GM18508 (cell line): ENCODE data around the gene ANKRD39.
A peak's percentile ranks its signal among the peaks of the same experiment; 100 is the strongest.

Experiments used
- ATAC-seq: cut with Tn5 transposase; IDR thresholded peaks from one replicate; pipeline ENCODE4 v1.9.1; 2021; ENCODE audit warnings: moderate number of reproducible peaks; ENCODE audit not compliant: insufficient read depth, unreplicated experiment

Gene ANKRD39

GRCh38 chr2:96835830-96836229 is 22.0 kb downstream of the ANKRD39 start:
- ATAC-seq = no peak

- no peak for ATAC-seq
Measured at GRCh38 chr2:96832754-96833507, 24.9 kb downstream of the ANKRD39 start.

- no peak for ATAC-seq
Measured at GRCh38 chr2:96832408-96832753, 25.4 kb downstream of the ANKRD39 start.

DNA sequence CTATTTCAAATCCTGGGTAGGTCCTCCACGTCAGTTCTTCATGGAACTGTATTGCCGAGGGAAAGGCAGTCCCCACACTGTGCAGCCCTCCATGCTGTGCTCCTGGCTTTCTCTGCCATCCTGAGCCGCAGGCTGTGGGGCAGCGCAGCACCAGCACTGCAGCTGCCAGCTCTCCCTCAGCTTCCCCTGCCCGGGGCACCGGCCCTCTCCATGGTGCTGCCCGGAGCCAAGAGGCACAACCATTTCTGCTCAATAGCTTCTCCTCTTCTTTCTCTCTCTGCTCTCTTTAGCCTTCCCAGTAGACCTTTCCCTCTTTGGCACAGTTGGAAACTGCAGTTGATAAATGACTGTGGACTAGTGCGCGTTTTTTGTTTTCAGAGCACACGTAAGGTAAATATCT is 26.1 kb downstream of the ANKRD39 start:
- no peak for ATAC-seq

- no peak for ATAC-seq
Measured at GRCh38 chr2:96830044-96830562, 27.7 kb downstream of the ANKRD39 start.

- no peak for ATAC-seq
Measured at GRCh38 chr2:96828874-96829273, 28.9 kb downstream of the ANKRD39 start.

- ATAC-seq = no peak
Measured at GRCh38 chr2:96828436-96828835, 29.4 kb downstream of the ANKRD39 start.

DNA sequence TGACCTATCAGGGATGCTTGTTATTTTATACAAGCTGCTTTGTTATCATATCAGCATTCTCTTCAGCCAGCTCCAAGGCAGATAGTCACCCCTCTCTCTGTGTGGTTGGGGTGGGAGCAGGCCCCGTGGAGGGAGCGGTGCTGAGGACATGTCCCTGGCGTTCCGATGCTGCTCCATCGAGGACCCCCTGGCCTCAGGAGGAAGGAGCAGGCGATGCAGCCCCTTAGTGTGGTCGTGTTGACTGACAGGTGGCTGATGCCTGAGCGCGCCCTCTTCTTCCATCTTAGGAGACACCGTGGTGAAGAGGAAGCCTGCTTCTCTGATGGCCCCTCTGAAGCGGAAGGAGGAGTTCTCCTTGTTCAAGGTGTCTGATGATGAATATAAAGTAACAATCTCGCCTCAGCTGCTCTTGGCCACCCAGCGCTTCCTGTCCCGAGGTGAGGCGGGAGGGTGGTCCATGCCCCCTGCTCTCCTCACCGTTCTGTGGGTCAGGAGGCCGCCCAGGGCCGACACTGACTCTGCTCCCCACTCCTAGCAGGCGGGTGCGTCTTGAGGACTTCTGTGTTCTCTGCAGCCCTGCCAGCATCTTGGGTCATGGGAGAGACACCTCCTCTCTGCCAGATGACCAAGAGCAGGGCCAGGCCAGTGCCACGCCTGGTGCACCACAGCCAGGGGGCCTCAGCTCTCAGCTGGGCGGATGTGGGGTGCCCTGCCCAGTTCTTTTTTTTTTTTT is 31.1 kb downstream of the ANKRD39 start:
- no peak for ATAC-seq

GRCh38 chr2:96825057-96825456 is 32.8 kb downstream of the ANKRD39 start:
- no peak for ATAC-seq

DNA sequence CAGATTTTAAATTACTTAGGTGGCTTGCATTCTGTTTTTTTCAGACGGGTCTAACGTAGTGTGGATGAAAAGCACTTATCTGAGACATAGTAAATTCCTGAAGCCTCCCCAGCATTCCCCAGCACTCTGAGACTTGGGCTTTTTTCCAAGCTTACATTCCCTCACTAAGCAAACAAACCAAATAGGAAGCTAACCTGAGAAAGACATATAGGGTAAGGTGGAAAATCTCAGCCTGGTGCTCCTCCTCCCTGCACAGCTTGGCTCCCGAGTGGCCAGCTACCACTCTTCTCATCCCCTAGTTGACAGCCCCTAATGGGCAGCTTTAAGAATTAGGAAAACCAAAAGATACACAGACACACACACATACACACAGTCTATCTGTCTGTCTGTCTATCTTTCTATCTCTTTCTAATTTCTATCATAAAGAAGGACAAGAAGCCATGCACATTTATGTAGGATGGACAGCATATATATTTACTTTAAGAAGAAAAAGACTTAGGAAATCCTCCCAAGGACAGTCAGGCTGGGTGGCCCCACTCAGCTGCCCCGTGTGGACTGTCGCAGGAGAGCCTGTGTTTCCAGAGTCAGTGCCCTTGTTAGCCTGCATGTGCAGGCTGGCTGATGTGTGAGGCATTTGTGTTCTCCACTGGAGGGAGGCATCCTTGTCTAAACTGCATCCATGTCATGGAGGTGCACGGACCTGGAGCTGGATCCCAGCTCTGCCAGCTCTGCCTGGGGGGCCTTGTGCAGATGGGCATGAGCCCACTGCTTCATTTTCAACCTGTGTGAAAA is 33.5 kb downstream of the ANKRD39 start:
- ATAC-seq = no peak

DNA sequence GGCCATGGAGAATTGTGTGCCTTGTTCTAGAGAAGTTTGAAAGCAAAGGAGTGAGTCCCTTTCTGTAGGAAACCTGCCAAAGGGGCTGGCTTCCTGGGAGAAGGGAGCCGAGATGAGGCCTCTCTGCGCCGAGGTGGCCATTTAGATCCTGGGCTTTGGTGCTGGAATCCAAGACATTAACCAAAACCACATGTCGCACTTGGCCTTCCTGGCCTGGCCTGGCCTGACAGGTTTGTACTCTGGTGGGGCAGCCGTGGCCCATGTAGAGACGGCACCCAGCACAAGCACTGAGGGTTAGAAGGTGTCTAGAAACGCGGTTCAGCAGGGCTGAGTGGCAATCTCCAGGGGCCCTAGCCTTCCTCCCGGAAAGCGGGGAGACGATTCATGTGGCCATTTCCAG is 34.6 kb downstream of the ANKRD39 start:
- ATAC-seq = no peak

GRCh38 chr2:96822786-96823185 is 35.0 kb downstream of the ANKRD39 start:
- no peak for ATAC-seq

GRCh38 chr2:96821113-96821675 is 36.6 kb downstream of the ANKRD39 start:
- no peak for ATAC-seq

DNA sequence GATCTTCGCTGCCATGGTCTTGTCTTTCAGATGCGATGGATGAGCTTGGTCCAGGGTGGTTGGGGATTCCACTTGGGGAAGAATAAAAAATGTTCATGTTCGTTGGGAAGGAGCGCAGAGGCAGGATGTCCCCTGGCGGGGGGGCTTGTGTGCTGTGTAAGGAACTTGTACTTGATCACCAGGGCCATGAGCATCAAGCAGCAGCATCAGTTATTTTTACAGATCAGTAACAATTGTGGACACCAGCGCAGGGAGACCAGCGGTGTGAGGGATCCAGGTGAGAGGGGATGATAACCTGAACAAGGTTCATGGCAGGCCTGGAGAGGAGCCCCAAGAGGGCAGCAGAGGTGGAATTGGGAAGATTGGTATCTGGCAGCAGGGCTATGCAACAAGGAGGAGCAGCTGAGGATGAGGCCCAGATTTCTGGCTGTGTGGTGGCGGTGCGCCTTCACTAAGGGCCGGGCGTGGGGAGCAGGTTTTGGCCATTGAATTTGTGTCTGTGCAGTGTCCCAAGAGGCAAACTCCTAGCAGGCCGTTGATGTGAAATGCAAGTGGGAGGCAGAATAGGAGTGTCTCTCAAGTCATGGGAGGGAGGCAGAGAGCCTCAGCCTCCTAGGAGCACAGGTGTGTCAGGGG is 37.8 kb downstream of the ANKRD39 start:
- no peak for ATAC-seq

- no peak for ATAC-seq
Measured at GRCh38 chr2:96819128-96819875, 38.5 kb downstream of the ANKRD39 start.

DNA sequence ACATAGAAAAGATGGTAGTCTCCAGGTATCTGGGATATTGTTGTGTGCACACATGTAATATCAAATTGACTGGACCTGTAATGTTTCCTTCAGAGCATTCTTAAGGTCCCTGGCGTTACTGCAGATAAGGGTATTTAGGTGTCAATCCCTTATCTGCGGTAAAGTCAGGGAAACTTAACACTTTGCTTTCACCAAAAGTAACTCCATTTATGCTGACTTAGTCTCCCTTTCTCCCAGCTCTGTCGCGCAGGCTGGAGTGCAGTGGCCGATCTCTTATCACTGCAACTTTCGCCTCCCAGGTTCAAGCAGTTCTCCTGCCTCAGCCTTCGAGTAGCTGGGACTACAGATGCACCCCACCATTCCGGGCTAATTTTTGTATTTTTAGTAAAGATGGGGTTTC is 39.9 kb downstream of the ANKRD39 start:
- ATAC-seq = no peak

GRCh38 chr2:96816836-96817702 is 40.7 kb downstream of the ANKRD39 start:
- peak; percentile 15 for ATAC-seq

DNA sequence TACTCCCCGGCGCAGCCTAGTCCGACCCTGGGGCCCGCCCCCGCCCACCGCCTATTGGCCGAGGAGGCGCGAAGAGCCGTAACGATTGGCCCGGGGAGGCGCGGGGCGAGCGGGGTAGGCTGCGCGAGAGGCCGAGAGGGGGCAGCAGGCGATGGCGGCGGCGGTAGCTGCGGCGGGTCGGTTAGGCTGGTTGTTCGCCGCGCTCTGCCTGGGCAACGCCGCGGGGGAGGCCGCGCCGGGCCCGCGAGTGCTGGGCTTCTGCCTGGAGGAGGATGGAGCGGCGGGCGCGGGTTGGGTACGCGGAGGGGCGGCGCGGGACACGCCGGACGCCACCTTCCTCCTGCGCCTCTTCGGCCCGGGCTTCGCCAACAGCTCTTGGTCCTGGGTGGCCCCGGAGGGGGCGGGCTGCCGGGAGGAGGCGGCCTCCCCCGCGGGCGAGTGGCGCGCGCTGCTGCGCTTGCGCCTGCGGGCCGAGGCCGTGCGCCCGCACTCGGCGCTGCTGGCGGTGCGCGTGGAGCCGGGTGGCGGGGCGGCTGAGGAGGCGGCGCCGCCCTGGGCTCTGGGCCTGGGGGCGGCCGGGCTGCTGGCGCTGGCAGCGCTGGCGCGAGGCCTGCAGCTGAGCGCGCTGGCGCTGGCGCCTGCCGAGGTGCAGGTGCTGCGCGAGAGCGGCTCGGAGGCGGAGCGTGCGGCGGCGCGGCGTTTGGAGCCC is 41.5 kb downstream of the ANKRD39 start, which contains the start of gene CNNM3:
TSS of gene CNNM3 (plus strand) at position 142 of the 709 bp plus-strand sequence. CDS start at position 152, 10 bp downstream.
- ATAC-seq = peak; percentile 40
